ENCODE data around the gene DNAJC22.

The DNAJC22 gene

GRCh38 chr12:49342914-49343731 lies 3.6 kb upstream of the DNAJC22 start:
- TF ChIP-seq, protein P1, sequence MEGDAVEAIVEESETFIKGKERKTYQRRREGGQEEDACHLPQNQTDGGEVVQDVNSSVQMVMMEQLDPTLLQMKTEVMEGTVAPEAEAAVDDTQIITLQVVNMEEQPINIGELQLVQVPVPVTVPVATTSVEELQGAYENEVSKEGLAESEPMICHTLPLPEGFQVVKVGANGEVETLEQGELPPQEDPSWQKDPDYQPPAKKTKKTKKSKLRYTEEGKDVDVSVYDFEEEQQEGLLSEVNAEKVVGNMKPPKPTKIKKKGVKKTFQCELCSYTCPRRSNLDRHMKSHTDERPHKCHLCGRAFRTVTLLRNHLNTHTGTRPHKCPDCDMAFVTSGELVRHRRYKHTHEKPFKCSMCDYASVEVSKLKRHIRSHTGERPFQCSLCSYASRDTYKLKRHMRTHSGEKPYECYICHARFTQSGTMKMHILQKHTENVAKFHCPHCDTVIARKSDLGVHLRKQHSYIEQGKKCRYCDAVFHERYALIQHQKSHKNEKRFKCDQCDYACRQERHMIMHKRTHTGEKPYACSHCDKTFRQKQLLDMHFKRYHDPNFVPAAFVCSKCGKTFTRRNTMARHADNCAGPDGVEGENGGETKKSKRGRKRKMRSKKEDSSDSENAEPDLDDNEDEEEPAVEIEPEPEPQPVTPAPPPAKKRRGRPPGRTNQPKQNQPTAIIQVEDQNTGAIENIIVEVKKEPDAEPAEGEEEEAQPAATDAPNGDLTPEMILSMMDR (IDR thresholded peaks at IDR 0.05): no peak
- peak overlapping the region; percentile 95; the same call in 1 of the 2 replicates for H3K27ac ChIP-seq

- no peak for TF ChIP-seq ZFX (IDR thresholded peaks at IDR 0.05; ENCODE audit: borderline replicate concordance)
- TF ChIP-seq, protein P1 (IDR thresholded peaks at IDR 0.05): no peak
- peak overlapping the region; percentile 95 for H3K27ac ChIP-seq
Observed at GRCh38 chr12:49344486-49345050, 2.1 kb upstream of the DNAJC22 start.

DNA sequence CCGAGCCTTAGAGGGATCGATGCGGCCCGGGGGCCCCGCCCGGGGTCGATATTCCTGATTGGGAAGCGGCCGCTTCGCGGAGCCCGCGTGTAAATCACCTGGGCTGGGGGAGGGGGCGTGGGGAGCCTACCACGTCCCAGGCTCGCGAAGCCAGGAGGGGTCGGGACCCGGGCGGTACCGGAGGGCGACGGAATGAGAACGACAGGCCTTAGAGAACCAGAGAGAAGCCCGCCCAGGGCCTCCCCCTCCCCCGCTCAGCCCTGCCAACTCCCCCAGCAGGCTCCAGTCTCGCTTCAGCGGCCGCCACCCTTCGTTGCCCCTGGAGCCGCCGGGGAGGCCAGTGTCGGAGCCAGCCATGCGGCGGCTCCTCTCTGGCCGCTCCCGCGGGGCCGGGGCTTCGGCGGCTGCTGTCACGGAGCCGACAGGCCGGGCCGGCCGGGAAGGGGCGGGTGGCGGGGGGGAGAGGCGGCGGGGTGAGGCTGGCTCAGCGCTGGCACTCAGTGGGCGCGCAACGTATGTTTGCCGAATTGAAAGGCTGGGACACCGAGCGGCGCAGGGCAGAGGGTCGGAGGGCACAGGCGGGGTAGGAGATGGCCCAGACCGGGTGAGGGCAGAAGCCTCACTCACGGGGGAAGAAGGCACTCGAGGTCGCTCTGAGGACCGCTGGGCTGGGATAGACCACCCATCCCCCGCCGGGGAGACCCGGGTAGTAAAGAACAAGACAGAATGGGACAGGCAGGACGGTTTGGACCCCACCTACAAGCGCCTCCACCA lies 1.4 kb upstream of the DNAJC22 start:
- peak overlapping the region; percentile 95 for H3K27ac ChIP-seq
- TF ChIP-seq, protein P1 (IDR thresholded peaks at IDR 0.05): no peak
- no peak for TF ChIP-seq ZFX (IDR thresholded peaks at IDR 0.05; ENCODE audit: borderline replicate concordance)

DNA sequence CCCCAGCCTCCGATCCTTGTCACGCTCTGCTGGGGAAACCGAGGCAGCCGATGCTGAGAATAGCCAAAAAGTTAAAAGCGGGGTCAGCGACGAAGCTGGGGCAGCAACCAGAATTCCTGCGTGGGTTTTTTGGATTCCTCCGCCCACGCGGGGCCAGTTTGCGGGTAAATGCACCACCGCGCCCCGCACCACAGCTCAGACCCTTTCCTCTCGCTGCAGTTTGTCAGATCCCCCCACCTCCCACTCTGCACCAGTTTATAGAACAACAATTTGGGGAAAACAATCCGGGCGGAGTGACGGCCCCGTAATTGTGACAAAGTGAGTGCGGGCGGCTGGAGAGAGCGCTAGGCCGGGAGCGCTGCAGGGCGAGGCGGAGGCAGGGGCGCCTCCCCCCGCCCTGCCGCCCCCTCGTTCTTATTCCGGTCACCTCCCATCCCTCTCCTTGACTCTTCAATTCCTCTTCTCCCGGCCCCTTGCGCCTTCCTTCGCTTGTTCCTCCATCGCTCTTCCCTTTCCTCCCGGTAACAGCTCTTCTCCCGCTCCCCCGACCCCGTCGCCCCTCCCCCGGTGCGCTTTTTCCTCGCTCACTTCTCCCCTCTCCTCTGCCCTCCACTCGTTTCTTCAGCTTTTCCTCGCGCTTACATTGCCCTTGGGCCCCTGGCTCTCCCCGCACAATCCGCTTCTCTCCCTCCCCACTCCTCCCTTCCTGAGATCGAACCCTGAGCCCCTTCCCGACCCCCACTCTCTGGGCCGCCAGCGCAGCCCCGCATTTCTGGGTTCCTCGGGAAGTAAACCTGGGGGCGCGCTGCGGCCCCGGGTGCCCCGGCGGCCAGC lies 646 bp upstream of the DNAJC22 start:
- TF ChIP-seq ZFX (IDR thresholded peaks at IDR 0.05; ENCODE audit: borderline replicate concordance): no peak
- TF ChIP-seq, protein P1 (IDR thresholded peaks at IDR 0.05): no peak
- H3K27ac ChIP-seq: peak overlapping the region; percentile 95

GRCh38 chr12:49347311-49348193 lies 864 bp downstream of the DNAJC22 start:
- no peak for TF ChIP-seq ZFX (IDR thresholded peaks at IDR 0.05; ENCODE audit: borderline replicate concordance)
- TF ChIP-seq, protein P1 (IDR thresholded peaks at IDR 0.05): peak; percentile 100
- H3K27ac ChIP-seq: peak overlapping the region; percentile 95

DNA sequence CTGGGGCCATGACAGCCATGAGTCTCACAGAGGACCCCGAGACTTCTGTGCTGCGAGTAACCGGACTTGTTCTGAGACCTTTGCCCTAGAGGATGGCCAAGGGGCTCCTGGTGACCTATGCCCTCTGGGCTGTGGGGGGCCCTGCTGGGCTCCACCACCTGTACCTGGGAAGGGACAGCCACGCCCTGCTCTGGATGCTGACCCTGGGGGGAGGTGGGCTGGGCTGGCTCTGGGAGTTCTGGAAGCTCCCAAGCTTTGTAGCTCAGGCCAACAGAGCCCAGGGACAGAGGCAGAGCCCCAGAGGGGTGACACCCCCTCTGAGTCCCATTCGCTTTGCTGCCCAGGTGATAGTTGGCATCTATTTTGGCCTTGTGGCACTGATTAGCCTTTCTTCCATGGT lies 2.1 kb downstream of the DNAJC22 start:
- H3K27ac ChIP-seq: peak overlapping the region; percentile 95

More for the DNA sequence above, 2.1 kb downstream of the DNAJC22 start:
- TF ChIP-seq, protein P1 (IDR thresholded peaks at IDR 0.05): no peak
- no peak for TF ChIP-seq ZFX (IDR thresholded peaks at IDR 0.05; ENCODE audit: borderline replicate concordance)

Measured in 22Rv1 (cell line).